ENCODE measurements around the gene TRAF3IP1. TPM values are rescaled to one million over a fixed set of nuclear protein-coding genes. Genes with fewer than 3 reads are reported as not detected.
A peak's percentile ranks its signal among the peaks of the same experiment; 100 is the strongest.
"Not testable (repeated sequence)": the region's sequence is repeated elsewhere in the genome, so short reads cannot be mapped to it uniquely, and the experiment has no call there.

Gene TRAF3IP1, protein sequence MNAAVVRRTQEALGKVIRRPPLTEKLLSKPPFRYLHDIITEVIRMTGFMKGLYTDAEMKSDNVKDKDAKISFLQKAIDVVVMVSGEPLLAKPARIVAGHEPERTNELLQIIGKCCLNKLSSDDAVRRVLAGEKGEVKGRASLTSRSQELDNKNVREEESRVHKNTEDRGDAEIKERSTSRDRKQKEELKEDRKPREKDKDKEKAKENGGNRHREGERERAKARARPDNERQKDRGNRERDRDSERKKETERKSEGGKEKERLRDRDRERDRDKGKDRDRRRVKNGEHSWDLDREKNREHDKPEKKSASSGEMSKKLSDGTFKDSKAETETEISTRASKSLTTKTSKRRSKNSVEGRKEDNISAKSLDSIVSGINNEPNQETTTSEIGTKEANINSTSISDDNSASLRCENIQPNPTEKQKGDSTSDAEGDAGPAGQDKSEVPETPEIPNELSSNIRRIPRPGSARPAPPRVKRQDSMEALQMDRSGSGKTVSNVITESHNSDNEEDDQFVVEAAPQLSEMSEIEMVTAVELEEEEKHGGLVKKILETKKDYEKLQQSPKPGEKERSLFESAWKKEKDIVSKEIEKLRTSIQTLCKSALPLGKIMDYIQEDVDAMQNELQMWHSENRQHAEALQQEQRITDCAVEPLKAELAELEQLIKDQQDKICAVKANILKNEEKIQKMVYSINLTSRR
- total RNA-seq = 10 to 100 TPM; 11.0 to 27.2 (median 13.4) TPM

GRCh38 chr2:238320246-238320647 is at the start of gene TRAF3IP1:
Gene TRAF3IP1 (plus strand): TSS chr2:238320518. CDS start chr2:238320663, 145 bp downstream.
- DNase-seq = peak; percentile 78 to 97 (median 96)
- peaks cover 0 to 13% (median 5%) of the 10 kb centered on the region in 4 donors for H3K4me1 ChIP-seq
- no peaks in the 10 kb centered on the region for H3K9me3 ChIP-seq
- H3K4me3 ChIP-seq = peak within 1 kb of the TSS; percentile 75 to 95 (median 86)
- H3K36me3 ChIP-seq = no peaks in the 10 kb centered on the region
- TF ChIP-seq POLR2A (IDR thresholded peaks at IDR 0.05) = no peak
- TF ChIP-seq, protein P1, sequence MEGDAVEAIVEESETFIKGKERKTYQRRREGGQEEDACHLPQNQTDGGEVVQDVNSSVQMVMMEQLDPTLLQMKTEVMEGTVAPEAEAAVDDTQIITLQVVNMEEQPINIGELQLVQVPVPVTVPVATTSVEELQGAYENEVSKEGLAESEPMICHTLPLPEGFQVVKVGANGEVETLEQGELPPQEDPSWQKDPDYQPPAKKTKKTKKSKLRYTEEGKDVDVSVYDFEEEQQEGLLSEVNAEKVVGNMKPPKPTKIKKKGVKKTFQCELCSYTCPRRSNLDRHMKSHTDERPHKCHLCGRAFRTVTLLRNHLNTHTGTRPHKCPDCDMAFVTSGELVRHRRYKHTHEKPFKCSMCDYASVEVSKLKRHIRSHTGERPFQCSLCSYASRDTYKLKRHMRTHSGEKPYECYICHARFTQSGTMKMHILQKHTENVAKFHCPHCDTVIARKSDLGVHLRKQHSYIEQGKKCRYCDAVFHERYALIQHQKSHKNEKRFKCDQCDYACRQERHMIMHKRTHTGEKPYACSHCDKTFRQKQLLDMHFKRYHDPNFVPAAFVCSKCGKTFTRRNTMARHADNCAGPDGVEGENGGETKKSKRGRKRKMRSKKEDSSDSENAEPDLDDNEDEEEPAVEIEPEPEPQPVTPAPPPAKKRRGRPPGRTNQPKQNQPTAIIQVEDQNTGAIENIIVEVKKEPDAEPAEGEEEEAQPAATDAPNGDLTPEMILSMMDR (IDR thresholded peaks at IDR 0.05) = no peak
- H3K27ac ChIP-seq = peak within 1 kb of the TSS; percentile 14 to 60 (median 52)
- no peaks in the 10 kb centered on the region for H3K27me3 ChIP-seq

DNA sequence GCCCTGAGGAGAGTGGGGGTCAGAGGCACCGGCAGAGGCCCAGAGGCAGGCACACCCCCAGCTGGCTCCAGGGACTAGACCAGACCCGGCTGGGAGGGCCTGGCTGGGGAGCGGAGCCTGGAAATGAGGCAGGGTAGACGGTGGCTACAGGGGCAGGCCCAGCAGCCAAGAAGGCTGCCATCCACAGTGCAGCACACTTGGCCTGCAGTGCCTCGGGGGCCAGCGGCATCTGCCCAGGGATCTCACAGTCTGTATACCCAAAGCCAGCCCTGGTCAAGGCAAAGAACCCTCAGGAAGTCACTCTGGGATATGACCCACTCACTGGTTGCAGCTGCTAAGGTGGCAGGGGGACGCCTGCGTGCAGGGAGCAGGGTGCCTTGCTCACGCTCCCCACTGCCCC is 49.7 kb upstream of the TRAF3IP1 start:
- TF ChIP-seq, protein P1 (IDR thresholded peaks at IDR 0.05) = no peak
- TF ChIP-seq POLR2A (IDR thresholded peaks at IDR 0.05) = no peak
- H3K36me3 ChIP-seq = peaks cover 0 to 80% (median 0%) of the 10 kb centered on the region in 3 donors

DNA sequence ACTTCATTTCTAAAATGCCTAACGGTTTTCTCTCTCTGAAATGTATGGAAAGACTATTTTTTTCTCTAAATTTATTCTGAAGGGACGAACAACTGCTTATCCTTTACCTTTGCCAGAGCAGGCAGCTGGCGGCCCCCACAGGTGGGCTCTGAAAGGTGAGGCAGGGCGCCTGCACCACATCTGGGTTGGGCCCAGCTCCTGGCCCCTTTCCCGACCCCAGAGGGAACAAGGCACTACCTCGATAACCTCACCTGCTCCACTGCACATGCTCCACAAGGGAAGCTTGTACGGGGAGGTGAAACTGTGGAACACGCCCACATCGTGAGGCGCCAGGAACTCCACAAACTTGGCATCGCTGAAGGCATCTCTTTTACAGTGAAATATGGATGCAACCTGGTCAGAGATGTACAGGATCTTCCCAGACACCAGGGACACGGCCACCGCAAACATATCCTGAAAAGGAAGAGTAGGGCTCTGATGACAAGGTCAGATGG is 49.2 kb upstream of the TRAF3IP1 start:
- H3K27ac ChIP-seq = no peak overlapping the region
- no peaks in the 10 kb centered on the region for H3K9me3 ChIP-seq
- DNase-seq = no peak
- H3K4me3 ChIP-seq = no peak overlapping the region
- peaks cover 0 to 80% (median 0%) of the 10 kb centered on the region in 3 donors for H3K36me3 ChIP-seq
- no peaks in the 10 kb centered on the region for H3K27me3 ChIP-seq
- peaks cover 0 to 9% (median 0%) of the 10 kb centered on the region in 4 donors for H3K4me1 ChIP-seq
- TF ChIP-seq, protein P1 (IDR thresholded peaks at IDR 0.05) = no peak
- no peak for TF ChIP-seq POLR2A (IDR thresholded peaks at IDR 0.05)

More for the DNA sequence above, 49.7 kb upstream of the TRAF3IP1 start:
- Histone ChIP-seq H3K4me1 (peaks cover 0 to 9% (median 0%) of the 10 kb centered on the region in 4 donors), H3K4me3 (no peak overlapping the region), H3K27ac (no peak overlapping the region), H3K27me3 (no peaks in the 10 kb centered on the region), H3K9me3 (no peaks in the 10 kb centered on the region)
- no peak for DNase-seq

- DNase-seq, H3K4me1 ChIP-seq, H3K27me3 ChIP-seq, H3K4me3 ChIP-seq, H3K9me3 ChIP-seq, H3K27ac ChIP-seq: not testable (repeated sequence)
- H3K36me3 ChIP-seq = peaks cover 0 to 80% (median 0%) of the 10 kb centered on the region in 3 donors
Measured at GRCh38 chr2:238271686-238272085, 48.6 kb upstream of the TRAF3IP1 start.

DNA sequence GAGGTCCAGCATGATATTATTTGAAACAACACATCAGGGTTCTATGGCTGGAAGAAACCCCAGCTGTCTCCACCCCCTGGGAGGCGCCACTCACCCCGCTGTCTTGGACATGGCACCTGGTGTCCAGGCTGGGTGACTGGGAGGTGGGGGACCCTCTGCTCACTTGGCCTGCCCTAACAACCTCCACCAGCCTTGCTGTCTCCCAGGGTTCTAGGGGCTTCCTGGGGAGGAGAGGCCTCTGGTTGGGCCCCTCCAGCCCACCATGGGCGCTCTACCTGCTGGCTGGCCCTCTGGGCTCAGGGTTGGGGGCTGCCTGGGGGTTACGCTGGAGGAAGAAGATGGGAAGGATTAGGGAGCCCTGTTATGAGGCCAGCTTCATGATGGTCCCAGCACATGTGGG is 48.2 kb upstream of the TRAF3IP1 start:
- Histone ChIP-seq H3K4me3 (no peak overlapping the region), H3K9me3 (no peaks in the 10 kb centered on the region), H3K36me3 (peaks cover 0 to 80% (median 0%) of the 10 kb centered on the region in 3 donors), H3K27me3 (no peaks in the 10 kb centered on the region), H3K4me1 (peaks cover 0 to 9% (median 0%) of the 10 kb centered on the region in 4 donors), H3K27ac (no peak overlapping the region)
- TF ChIP-seq POLR2A (IDR thresholded peaks at IDR 0.05) = no peak
- TF ChIP-seq, protein P1 (IDR thresholded peaks at IDR 0.05) = no peak
- no peak for DNase-seq
